ENCODE data around the gene SNIP1.
A peak's percentile ranks its signal among the peaks of the same experiment; 100 is the strongest.
"Not testable (repeated sequence)": the region's sequence is repeated elsewhere in the genome, so short reads cannot be mapped to it uniquely, and the experiment has no call there.

The SNIP1 gene

DNA sequence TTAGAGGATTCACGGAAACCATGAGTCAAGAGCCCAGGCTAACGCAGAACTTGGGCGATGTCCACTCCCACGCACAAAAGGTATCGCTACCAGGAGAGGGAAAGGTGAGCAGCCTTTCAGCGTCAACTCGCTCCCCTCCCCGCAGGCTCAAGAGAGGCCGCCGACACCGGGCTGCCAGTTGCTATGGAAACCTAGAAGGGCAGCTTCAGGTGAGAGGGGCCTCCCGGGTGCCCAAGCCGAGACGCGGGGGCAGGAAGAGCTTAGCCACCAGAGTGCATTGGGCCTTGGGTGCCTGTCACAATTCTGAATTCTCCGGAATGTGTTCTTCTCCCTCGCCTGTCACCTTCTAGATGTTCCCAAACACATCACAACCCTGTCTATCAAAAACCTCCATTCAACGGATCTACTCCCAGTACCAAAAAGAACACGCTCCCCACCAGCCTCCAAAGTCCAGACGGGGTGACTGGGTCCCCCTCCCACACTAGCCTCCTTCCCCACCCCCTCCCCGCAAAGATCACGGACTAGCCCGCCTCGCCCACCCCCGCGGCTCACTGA, 40.2 kb downstream of the SNIP1 start:
- DNase-seq (ENCODE audit: low read depth), result no peak

DNA sequence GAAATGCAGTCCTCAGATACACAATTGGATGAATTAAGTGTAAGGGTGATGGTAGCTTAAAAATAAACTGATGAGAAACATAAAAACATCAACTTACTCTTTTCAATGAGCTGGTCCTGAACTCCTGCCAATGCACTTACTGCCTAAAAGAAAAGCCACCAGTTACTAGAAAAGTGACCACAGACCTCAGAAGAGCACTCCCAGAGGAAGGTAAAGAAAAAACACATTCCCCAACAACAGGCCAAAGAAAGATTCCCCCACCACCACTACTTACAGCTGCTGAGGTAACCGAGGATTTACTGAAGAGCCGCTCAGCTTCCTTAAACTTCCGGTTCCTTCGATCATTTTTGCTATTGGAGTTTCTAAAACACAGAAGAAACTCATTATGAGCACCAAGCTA, 44.9 kb downstream of the SNIP1 start:
- no peak for DNase-seq (ENCODE audit: low read depth)

DNA sequence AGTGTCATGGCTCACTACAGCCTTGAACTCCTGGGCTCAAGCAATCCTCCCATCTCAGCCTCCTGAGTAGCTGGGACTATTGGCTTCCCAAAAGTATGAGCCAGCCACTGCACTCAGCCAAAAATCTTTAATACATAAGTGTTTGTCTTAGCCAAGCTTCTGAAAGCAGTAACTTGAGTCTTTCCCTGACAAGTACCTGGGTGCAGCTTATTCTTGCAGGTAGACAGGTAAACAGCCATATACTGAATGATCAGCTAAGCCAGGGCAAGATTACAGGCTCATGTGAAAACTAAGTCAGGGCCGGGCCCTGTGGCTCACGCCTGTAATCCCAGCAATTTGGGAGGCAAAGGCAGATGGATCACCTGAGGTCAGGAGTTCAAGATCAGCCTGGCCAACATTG, 47.4 kb downstream of the SNIP1 start:
- DNase-seq (ENCODE audit: low read depth), result no peak

DNA sequence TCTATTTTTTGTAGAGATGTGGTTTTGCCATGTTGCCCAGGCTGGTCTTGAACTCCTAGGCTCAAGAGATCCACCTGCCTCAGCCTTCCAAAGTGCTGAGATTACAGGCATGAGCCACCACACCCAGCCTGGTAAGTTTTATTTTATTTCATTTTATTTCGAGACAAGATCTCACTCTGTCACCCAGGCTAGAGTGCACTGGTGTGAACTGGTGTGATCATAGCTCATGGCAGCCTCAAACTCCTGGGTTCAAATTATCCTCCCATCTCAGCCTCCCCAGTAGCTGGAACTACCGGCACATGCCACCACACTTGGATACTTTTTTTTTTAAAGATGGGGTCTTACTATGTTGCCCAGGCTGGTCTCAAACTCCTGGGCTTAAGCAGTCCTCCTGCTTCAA, 51.3 kb downstream of the SNIP1 start:
- DNase-seq (ENCODE audit: low read depth), result not testable (repeated sequence)

DNA sequence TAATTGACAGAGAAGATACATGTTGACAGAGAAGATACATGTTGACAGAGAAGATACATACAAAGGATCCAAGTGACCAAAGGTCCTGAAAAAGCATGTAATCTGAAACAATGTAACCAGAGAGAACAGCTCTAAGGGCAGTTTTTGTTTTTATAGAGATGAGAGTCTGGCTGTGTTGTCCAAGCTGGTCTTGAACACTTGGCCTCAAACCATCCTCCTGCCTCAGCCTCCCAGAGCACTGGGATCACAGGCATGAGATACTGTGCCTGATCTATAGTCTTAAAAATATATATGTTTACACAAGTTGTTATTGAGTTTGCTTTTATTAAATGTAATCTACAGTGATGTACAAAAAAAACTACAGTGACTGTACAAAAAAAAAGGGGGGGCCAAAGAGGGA, 52.0 kb downstream of the SNIP1 start:
- no peak for DNase-seq (ENCODE audit: low read depth)

DNA sequence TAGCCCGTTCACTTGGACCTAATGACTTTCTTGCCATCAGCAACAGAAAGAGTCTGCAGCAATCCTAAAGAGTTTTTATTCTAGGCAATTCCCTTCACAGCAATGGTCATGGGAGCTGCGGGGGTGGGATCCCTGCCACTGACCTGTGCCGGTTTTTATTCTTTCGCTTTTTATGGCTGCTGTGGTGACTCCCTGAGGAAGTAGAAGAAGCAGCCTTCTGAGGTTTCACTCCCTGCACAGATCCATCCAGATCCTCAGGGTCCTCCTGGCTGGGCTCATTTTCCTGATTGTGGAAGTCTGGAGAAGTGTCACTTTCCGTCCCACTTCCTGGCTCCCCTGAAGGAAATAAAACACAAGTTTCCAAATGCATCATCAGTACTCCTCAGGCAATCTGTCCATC, 52.4 kb downstream of the SNIP1 start:
- no peak for DNase-seq (ENCODE audit: low read depth)

DNA sequence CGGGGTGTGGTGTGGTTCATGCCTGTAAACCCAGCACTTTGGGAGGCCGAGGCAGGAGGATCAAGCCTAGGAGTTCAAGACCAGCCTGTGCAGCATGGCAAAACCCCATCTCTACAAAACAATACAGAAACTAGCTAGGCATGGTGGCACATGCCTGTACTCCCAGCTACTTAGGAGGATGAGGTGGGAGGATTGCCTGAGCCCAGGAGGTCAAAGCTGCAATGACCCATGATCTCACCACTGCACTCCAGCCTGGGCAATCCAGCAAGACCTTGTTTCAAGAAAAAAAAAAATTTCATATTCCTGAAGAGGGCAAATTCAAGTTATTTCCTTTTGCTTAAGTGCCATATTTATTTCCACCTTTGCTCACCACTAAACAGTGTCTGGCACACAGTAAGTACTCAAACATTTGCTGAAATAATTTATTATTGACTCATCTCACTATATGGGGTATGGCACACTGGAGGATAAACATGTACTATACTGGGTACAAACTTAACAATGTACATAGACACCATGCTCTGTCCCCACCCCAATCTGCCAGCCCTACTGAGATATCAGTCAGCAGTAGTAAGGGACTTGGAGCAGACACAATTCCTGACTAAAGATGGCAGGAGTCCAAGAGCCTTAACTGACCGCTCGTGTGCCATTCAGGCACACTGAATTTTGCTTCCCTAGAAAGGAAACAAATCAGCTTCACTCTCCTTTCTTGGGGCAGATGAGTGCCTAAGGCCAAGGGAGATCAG, 55.0 kb downstream of the SNIP1 start:
- DNase-seq (ENCODE audit: low read depth), result peak; percentile 62

DNA sequence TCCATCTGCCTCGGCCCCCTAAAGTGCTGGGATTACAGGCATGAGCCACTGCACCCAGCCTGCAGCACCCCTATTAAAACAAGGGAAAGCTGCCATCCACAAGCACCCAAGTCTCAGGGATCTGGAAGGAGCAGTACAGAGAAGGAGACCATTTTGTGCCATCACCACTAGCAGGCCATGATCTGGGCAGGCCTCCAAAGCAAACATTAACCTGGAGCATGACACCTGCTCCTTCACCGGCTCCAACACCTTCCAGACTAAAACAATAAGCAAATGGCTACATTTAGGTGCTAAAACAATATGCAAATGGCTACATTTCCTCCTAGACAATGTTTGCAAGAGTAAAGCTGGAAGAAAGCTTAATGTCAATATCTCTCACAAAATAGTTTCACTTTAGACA, 56.3 kb downstream of the SNIP1 start:
- DNase-seq (ENCODE audit: low read depth), result no peak

DNA sequence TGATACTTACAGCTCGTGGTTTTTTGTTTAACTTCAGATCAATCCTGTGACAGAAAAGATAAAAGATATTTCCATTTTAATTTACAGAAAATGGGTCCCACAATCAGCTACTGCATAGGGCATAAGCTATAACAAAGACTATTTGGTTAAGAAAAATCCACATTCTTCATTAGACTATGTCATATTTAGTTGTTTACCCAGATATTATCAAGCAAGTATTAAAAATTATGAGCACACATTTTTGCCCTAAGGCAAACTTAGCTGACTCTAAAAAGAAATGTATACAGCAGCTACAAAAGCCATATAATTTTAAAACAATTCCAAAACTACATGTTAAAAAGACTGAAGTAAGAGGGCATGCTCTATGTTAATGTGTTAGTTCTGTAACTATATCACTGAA, 58.2 kb downstream of the SNIP1 start:
- DNase-seq (ENCODE audit: low read depth), result no peak

DNA sequence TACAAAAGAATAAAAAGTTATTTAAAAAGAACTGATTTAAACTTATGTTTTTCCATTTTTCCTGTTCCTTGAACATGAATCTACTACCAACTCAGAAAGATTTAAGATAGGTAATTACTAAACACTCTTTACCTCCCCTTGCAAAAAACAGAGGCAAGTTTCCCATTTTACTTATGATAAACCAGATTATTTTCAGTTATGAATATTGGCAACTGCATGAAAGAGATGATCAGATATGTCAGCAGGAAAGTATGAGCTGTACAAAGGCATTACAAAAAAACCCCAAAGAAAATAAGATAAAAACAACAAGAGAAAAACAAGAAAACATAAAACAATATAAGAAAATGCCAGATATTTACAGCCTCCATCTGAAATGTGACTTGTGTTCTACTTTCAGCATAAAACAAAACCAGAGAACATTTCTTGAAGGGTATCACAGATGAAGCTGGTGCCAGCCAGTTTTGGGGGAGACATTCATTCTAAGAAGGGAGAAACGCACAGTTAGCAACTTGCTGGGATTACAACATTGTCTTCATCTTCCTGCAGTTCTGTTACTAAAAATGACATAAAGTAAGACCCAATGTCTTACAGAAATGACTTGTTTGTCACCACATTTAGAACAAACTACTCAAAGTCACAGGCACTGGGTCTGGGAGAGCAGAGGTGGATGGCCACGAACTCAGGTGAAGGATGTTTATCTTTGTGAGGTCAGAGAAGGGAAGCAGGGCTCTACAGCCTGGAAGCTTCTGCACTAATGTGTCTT, 60.6 kb downstream of the SNIP1 start:
- no peak for DNase-seq (ENCODE audit: low read depth)

DNA sequence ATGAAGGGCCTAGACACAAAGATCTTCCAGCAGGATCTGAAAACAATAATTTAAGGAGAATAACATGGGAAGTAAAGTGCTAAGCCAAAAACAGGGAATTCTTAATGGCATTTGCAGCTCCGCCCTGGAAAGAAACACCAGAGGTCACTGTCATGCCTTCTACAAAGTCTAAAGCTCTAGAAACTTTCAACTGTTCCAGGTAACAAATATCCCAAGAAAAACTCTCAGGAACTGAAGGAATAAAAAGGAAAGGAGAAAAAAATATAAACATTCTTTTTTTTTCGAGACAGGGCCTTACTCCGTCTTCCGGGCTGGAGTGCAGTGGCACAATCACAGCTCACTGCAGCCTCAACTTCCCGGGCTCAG, 66.5 kb downstream of the SNIP1 start:
- no peak for DNase-seq (ENCODE audit: low read depth)

DNA sequence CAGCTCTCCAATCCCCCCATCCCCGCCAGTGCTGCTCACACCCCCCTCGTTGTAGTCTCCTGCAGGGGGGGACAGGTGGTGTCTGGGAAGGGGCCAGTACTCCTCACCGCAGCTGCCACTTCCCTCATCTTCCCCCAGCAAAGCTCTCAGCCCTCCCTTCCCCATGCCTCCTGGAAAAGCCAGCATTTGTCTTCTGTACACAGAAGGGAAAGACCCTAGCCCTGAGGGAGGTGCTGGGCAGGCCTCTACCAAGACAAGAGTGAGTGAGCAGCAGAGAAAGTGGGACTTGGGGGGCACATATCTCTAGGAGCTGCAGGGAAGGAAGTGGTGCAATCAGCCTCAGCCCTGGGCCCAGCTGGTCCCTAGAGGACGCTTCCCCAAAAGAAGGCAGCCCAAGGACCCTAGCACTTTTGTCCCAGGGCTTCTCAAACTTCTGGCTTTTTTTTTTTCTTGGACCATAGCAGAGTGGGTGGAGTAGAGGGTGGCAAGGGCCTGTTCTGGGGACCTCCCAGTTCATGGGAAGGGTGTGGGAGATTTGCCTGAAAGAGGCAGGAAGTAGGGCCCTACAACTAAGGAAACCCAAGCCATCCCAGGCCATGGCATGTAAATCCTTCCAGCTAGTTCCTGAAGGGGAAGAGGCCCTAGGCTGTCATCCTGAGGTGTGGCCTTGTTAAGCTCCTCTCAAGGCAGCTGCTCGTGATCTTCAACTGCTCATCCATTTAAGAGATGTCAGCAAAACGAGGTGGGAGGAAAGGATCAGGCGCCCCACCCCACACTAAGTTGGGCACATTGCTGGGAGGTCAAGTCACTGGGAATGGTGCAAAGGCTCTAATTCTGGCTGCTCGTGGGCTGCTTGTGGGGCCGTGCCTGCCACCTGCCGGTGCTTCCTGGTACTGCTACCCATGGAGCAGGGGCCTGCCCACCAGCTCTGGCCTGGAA, 67.1 kb downstream of the SNIP1 start:
- no peak for DNase-seq (ENCODE audit: low read depth)

DNA sequence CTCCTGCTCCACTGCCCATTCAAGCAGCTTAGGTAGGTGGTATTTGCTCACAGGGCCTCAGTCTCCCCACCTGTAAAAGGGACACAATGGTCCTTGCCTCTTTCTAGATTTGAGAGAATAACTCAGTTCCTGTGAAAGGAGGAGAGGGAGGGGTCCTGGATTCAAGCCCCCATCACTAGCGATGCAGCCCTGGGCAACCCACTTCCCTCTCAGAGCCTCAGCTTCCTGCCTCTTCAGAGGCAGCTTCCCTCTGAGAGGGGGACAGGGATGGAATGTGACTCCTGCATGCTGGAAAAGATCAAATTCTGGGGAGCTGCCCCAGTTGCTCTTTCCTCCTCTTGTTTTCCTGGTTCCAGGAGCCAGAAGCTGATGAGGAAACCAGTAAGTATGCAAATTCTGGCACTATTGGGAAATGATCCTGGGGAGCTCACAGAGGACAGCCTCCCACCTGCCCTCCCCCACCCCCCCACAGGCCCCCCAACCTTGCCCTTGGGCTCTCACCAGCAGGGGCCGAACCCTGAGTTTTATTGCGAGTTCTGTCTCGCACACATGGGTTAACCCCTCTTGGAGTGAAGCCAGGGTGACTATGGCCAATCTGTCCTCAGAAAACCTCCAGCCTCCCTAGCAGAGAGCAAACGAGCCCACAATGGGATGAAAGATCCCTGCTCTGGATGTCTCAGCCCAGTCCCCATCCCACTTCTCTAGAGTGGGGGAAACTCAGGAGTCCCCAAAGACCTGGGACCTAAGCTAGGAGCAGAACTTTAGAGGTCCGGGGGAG, 68.0 kb downstream of the SNIP1 start:
- no peak for DNase-seq (ENCODE audit: low read depth)

Data from HS-5 (cell line).